K562 treated with DMSO at 1 percent for 48 hours (cell line): ENCODE results near the gene FAM163A. TPM values are rescaled to one million over a fixed set of nuclear protein-coding genes. Genes with fewer than 3 reads are reported as not detected.

Experiments used
- total RNA-seq: library from RNA; unstranded; fragments of 300-600 nt; gene quantifications from 2 replicates; pipeline ENCODE4 v1.2.3, GENCODE V29; 2022; ENCODE audit warnings: low replicate concordance; ENCODE audit errors: extremely low read depth

The FAM163A gene
- total RNA-seq: not detected in 2 replicates

GRCh38 chr1:179742717-179743678, at the start of gene FAM163A:
Gene FAM163A, plus strand, starts transcription at chr1:179743291. Its CDS starts 69,807 bp downstream, at chr1:179813098.

Other genes with a start within 250 kb of the FAM163A start
- not detected in 2 replicates for gene NPHS2, start 167.3 kb upstream of the FAM163A start, total RNA-seq
- gene TDRD5, start 151.5 kb upstream of the FAM163A start, total RNA-seq: not detected in 2 replicates
- not detected in 2 replicates for gene TOR1AIP2, start 134.5 kb downstream of the FAM163A start, total RNA-seq
- gene TOR1AIP1, start 139.0 kb downstream of the FAM163A start, total RNA-seq: not detected in 2 replicates
- not detected in 2 replicates for gene CEP350, start 211.5 kb downstream of the FAM163A start, total RNA-seq